GM12874 (cell line): ENCODE measurements around the gene RNF217.

Experiments used
- CTCF ChIP-seq: IDR thresholded peaks from 2 replicates; pipeline ENCODE4 v1.5.1; 2011; ENCODE audit warnings: low read depth, mild to moderate bottlenecking, control low read depth, low read length, moderate library complexity; ENCODE audit not compliant: insufficient read depth

The RNF217 gene

GRCh38 chr6:124964764-124965105 is 2.5 kb downstream of the RNF217 start:
- TF ChIP-seq CTCF, result no peak

DNA sequence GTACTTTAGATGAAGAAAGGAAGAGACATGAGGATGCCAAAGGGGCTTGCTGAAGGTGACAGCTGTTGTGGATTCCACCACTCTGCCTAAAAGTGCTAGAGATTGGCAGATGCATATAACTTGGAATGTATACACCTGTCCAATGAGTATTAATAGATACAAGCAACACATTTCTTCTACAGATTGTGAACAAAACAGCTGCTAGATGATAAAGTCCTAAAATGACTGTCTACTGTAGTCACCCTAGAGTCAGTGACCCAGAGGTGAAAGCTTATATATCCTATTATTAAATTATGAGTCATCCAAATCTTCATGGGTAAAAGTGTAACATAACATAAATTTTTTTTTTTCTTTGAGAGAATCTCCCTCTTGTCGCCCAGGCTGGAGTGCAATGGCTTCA is 5.2 kb downstream of the RNF217 start:
- no peak for TF ChIP-seq CTCF

DNA sequence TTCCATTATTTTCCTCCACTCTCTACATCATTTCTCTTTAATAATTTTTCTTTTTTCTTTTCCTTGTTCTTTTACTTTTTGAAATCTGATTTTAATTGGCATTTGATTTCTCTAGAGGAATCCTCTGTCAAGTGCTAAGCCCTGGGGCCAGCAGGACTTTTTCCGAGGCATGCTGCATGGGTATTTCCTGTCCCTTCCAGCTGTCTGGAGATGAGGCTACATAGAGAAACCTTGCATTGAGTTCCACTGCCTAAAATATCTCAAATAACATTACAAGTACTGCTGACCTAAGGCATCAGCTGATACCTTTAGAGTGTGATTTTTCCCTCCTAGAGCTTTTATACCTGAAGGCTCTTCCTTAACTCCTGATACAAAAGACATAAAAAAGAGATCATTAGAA is 6.2 kb downstream of the RNF217 start:
- TF ChIP-seq CTCF, result no peak

GRCh38 chr6:124970243-124970642 is 8.0 kb downstream of the RNF217 start:
- no peak for TF ChIP-seq CTCF

GRCh38 chr6:124970763-124971162 is 8.5 kb downstream of the RNF217 start:
- no peak for TF ChIP-seq CTCF

DNA sequence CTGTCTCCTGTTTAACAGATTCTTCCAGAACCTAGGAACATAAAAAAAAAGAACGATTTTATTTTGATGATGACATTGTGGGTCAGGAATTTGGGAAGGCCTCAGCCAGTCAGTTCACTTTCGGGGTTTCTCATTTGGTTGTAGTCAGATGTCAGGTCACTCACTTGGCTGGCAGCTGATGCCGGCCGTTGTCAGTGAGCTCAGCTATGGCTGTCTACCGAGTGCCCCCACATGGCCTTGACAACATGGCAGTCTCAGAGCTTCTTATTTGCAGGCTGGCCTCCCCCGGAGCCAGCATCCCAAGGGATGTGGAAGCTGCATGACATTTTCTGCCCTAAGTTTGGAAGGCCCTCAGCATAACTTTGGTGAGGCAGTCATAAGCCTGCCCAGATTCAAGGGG is 11.5 kb downstream of the RNF217 start:
- TF ChIP-seq CTCF, result no peak

DNA sequence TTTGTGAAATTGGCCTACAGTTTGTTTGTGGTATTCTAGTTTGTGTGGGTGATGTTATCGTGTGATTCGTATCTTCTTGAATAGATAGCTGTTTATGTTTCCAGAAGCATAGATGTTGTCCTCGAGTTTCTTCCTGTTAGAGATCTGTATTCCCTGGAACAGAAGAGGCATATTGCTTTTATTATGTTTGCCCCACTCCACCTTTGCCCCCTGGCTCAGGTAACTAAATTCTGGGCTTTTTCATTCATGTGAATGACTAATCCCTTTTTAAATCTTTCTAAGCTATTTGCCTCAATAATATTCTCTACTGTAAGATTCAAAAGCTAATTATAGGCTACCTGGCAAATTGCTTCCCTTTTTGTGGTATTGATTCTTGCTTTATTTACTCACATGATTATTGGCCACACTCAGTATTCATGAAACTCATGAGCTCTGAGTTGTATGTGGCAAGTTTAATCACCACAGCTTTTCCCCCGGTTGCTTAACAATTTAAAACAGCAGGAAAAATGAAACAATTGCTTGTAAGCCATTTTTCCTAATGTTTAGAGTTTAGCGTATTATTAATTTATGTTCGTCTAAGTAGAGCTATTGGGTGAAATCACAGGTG is 12.6 kb downstream of the RNF217 start:
- TF ChIP-seq CTCF, result no peak
